ENCODE measurements around the gene NFE2L2. TPM values are rescaled to one million over a fixed set of nuclear protein-coding genes. Genes with fewer than 3 reads are reported as not detected.

NFE2L2 gene
- total RNA-seq, 4 donors from 2014 or later = 147 to 315 (median 189) TPM

DNA sequence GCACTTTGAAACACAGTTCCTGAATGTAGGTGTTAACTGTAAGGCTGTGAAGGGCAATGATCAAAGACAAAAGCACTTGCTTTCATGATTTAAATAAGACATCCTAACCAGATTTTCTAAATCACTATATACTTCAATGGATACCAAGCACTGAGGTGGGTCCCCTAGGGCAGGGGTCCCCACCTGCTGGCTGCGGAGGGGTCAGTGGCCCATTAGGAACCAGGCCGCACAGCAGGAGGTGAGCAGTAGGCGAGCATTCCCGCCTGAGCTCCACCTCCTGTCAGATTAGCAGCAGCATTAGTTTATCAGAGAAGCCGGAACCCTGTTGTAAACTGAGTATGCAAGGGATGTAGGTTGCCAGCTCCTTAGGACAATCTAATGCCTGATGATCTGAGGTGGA, 7.1 kb downstream of the NFE2L2 start:
- H3K36me3 ChIP-seq = peaks cover 0 to 8% (median 0%) of the 10 kb centered on the region in 3 donors
- intact Hi-C loops (cut with DNase I) = loop anchor here (5.0 kb wide), 1 partner anchor 40 kb away; no protein-coding TSS in a partner anchor
- peak overlapping the region; percentile 18 to 99 (median 78) for H3K27ac ChIP-seq
- TF ChIP-seq CTCF (IDR thresholded peaks at IDR 0.05) (no peak), POLR2A (IDR thresholded peaks at IDR 0.05) (no peak)
- no peaks in the 10 kb centered on the region for H3K9me3 ChIP-seq
- H3K4me1 ChIP-seq = peaks cover 52 to 97% (median 69%) of the 10 kb centered on the region in 3 donors
- H3K27me3 ChIP-seq = no peaks in the 10 kb centered on the region
- no peak for DNase-seq
- peak overlapping the region in 3 of 4 donors; percentile 1 to 32 (median 23) for H3K4me3 ChIP-seq
- WGBS, 2 donors = 61 to 73% methylated on average over 5 of the region's 5 CpGs

DNA sequence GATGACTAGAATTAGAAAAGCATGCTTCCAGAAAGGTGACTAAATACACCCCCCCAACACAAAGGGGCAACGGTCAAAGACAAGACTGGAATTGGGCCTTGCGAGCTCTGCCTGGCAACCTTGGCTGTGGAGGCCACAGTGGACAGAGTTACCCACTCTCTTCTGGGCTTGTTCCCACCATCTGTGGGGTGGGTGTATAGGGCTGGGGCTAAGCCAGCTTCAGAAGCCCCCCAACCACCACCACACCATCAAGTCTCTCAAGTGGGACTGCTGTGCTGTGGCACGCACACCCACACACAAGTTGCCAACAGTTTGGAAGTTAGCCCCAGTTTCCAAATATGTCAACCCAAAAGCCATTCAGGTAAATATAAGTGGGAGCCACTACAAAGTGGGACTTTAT, 7.8 kb downstream of the NFE2L2 start:
- TF ChIP-seq CTCF (IDR thresholded peaks at IDR 0.05) (no peak), POLR2A (IDR thresholded peaks at IDR 0.05) (no peak)

GRCh38 chr2:177256026-177256425, 8.5 kb downstream of the NFE2L2 start:
- peak overlapping the region in 3 of 4 donors; percentile 79 to 99 (median 90) for H3K27ac ChIP-seq
- peaks cover 56 to 100% (median 78%) of the 10 kb centered on the region in 3 donors for H3K4me1 ChIP-seq
- H3K27me3 ChIP-seq = no peaks in the 10 kb centered on the region
- H3K36me3 ChIP-seq = peaks cover 0 to 15% (median 0%) of the 10 kb centered on the region in 3 donors
- no peak for DNase-seq
- H3K9me3 ChIP-seq = no peaks in the 10 kb centered on the region
- WGBS, 2 donors = 56 to 72% methylated on average over 2 of the region's 2 CpGs
- peak overlapping the region in 1 of 4 donors; percentile 23 for H3K4me3 ChIP-seq
- TF ChIP-seq CTCF (IDR thresholded peaks at IDR 0.05) (no peak), POLR2A (IDR thresholded peaks at IDR 0.05) (no peak)
- intact Hi-C loops (cut with DNase I) = loop anchor here (5.0 kb wide), 1 partner anchor 39 kb away; no protein-coding TSS in a partner anchor

More for the DNA sequence above, 7.8 kb downstream of the NFE2L2 start:
- peaks cover 57 to 100% (median 76%) of the 10 kb centered on the region in 3 donors for H3K4me1 ChIP-seq
- no peaks in the 10 kb centered on the region for H3K27me3 ChIP-seq
- WGBS, 2 donors = 34 to 62% methylated on average over 3 of the region's 3 CpGs
- H3K36me3 ChIP-seq = peaks cover 0 to 8% (median 0%) of the 10 kb centered on the region in 3 donors
- peak overlapping the region in 3 of 4 donors; percentile 67 to 99 (median 90) for H3K27ac ChIP-seq
- no peaks in the 10 kb centered on the region for H3K9me3 ChIP-seq
- DNase-seq = no peak
- peak overlapping the region in 3 of 4 donors; percentile 1 to 32 (median 23) for H3K4me3 ChIP-seq
- intact Hi-C loops (cut with DNase I) = loop anchor here (5.0 kb wide), 1 partner anchor 39 kb away; no protein-coding TSS in a partner anchor

DNA sequence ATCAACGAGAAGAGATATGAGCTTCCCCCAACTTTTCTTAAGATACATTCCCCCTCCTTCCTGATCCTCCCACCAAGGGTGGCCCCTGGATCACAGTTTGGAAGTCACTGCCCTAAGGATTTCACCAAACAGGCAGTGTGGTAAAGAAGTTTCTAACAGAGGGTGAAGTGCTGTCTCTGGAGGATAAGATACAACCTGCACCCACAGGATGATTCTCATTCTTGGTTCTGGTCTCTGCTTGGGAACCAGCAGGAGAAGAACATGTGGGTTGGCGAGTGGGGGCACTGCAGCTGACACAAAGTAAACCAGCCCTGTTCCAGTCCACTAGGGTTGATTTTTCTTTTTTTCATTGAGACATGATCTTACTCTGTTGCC, 9.3 kb downstream of the NFE2L2 start:
- TF ChIP-seq CTCF (IDR thresholded peaks at IDR 0.05) (no peak), POLR2A (IDR thresholded peaks at IDR 0.05) (no peak)
- Histone ChIP-seq H3K27me3 (no peaks in the 10 kb centered on the region), H3K36me3 (peaks cover 0 to 22% (median 0%) of the 10 kb centered on the region in 3 donors), H3K4me3 (peak overlapping the region in 2 of 4 donors; percentile 23 to 33), H3K27ac (peak overlapping the region; percentile 70 to 99 (median 84)), H3K9me3 (no peaks in the 10 kb centered on the region), H3K4me1 (peaks cover 56 to 100% (median 85%) of the 10 kb centered on the region in 3 donors)
- no peak for DNase-seq
- intact Hi-C loops (cut with DNase I) = loop anchor here (5.0 kb wide), 1 partner anchor 38 kb away; no protein-coding TSS in a partner anchor
- WGBS, 2 donors = 0 to 30% methylated on average over 1 to 2 of the region's 2 CpGs

GRCh38 chr2:177254433-177255226, 9.9 kb downstream of the NFE2L2 start:
- TF ChIP-seq POLR2A (IDR thresholded peaks at IDR 0.05) (no peak), CTCF (IDR thresholded peaks at IDR 0.05) (peak in 5 of 6 experiments; percentile 23 to 63 (median 37))
- Histone ChIP-seq H3K36me3 (peaks cover 0 to 28% (median 0%) of the 10 kb centered on the region in 3 donors), H3K4me1 (peaks cover 50 to 100% (median 81%) of the 10 kb centered on the region in 3 donors), H3K4me3 (peak overlapping the region in 2 of 4 donors; percentile 23 to 33), H3K27ac (peak overlapping the region; percentile 70 to 99 (median 84)), H3K27me3 (no peaks in the 10 kb centered on the region), H3K9me3 (no peaks in the 10 kb centered on the region)
- 37 to 47% methylated on average over 11 of the region's 11 CpGs for WGBS, 2 donors
- no peak for DNase-seq
- intact Hi-C loops (cut with DNase I) = loop anchor here (5.0 kb wide), 1 partner anchor 37 kb away; no protein-coding TSS in a partner anchor
